H1 (cell line): Measurements from ENCODE around the gene IQCN. TPM values are rescaled to one million over a fixed set of nuclear protein-coding genes. Genes with fewer than 3 reads are reported as not detected.

Experiments used
- CTCF ChIA-PET: fragments of 300-600 bp; sonication (Branson Sonifier 250); formaldehyde crosslinking; loops from one replicate; lab custom pipeline; 2021; ENCODE audit not compliant: partially characterized antibody; lab: Charles Lee
- POLR2A ChIA-PET: fragments of 300-600 bp; sonication (Branson Sonifier 250); formaldehyde crosslinking; loops from one replicate; lab custom pipeline; 2021; ENCODE audit warnings: inconsistent platforms; ENCODE audit not compliant: partially characterized antibody; lab: Charles Lee
- DNase-seq, 2 experiments: peaks; one replicate each; pipeline versions ENCODE4 v3.0.0 to v3.0.0-alpha.2; 2010 to 2022; ENCODE audit warnings: low spot score in 2 of 2, low read depth in 1 of 2, mixed read lengths in 1 of 2
- FAIRE-seq: peaks from 2 replicates; lab custom pipeline; 2011; peaks lifted over from hg19 to GRCh38; lab: Jason Lieb, UNC
- H2AFZ ChIP-seq: 2 replicates; pipeline ENCODE4 v1.8.1; 2012; ENCODE audit warnings: low read length, inconsistent platforms
- H2AK5ac ChIP-seq: 2 replicates; pipeline ENCODE4 v1.6.1; 2013; ENCODE audit warnings: low read depth, low read length
- H2BK120ac ChIP-seq: replicated peaks from 2 replicates; pipeline ENCODE3; 2013; ENCODE audit warnings: low read depth, low read length, inconsistent platforms
- H2BK12ac ChIP-seq: 2 replicates; pipeline ENCODE4 v1.6.1; 2013; ENCODE audit warnings: low read depth, low read length
- H2BK15ac ChIP-seq: 2 replicates; pipeline ENCODE4 v1.6.1; 2013; ENCODE audit warnings: low read length
- H2BK20ac ChIP-seq: 2 replicates; pipeline ENCODE4 v1.6.1; 2013; ENCODE audit warnings: low read length
- H2BK5ac ChIP-seq: 2 replicates; pipeline ENCODE4 v1.6.1; 2013; ENCODE audit warnings: low read depth, low read length
- H3K14ac ChIP-seq: 2 replicates; pipeline ENCODE4 v1.6.1; 2013; ENCODE audit warnings: inconsistent platforms; ENCODE audit not compliant: insufficient read length
- H3K18ac ChIP-seq: 2 replicates; pipeline ENCODE4 v1.6.1; 2013; ENCODE audit warnings: low read length; ENCODE audit errors: extremely low read depth
- H3K23ac ChIP-seq: 2 replicates; pipeline ENCODE4 v1.6.1; 2013; ENCODE audit warnings: inconsistent platforms; ENCODE audit not compliant: insufficient read length
- H3K23me2 ChIP-seq: 2 replicates; pipeline ENCODE4 v1.6.1; 2013; ENCODE audit warnings: low read depth, low read length
- H3K27ac ChIP-seq: 2 replicates; pipeline ENCODE4 v1.6.1; 2011; ENCODE audit warnings: low read depth, low read length, inconsistent platforms
- H3K27me3 ChIP-seq, 4 experiments: replicated peaks in 1 of 4; 1 replicate in 1 of 4; 2 replicates in 3 of 4; pipeline versions ENCODE4 v1.6.1 to v1.8.1; 2011 to 2013; ENCODE audit warnings: low read length in 3 of 4, mild to moderate bottlenecking in 3 of 4, inconsistent platforms in 2 of 4, mixed read lengths in 2 of 4, moderate library complexity in 1 of 4; ENCODE audit not compliant: control insufficient read depth in 3 of 4, insufficient read depth in 3 of 4; ENCODE audit errors: extremely low read depth in 1 of 4
- H3K36me3 ChIP-seq, 4 experiments: 2 replicates each; pipeline versions ENCODE4 v1.6.1 to v1.8.1; 2011 to 2013; ENCODE audit warnings: mild to moderate bottlenecking in 4 of 4, low read length in 3 of 4, moderate library complexity in 2 of 4, control low read depth in 1 of 4, inconsistent platforms in 1 of 4; ENCODE audit not compliant: insufficient read depth in 4 of 4, control insufficient read depth in 2 of 4
- H3K4ac ChIP-seq: replicated peaks from 2 replicates; pipeline ENCODE3; 2013; ENCODE audit warnings: low read length, low read depth, mixed read lengths, inconsistent platforms; ENCODE audit not compliant: insufficient read length
- H3K4me1 ChIP-seq, 4 experiments: replicated peaks in 1 of 4; 1 replicate in 1 of 4; 2 replicates in 3 of 4; pipeline versions ENCODE4 v1.6.1 to v1.8.1; 2011 to 2013; ENCODE audit warnings: low read length in 3 of 4, inconsistent platforms in 2 of 4, mixed read lengths in 1 of 4; ENCODE audit not compliant: insufficient read depth in 4 of 4, control insufficient read depth in 3 of 4
- H3K4me2 ChIP-seq, 2 experiments: 2 replicates each; pipeline versions ENCODE4 v1.6.1 to v1.8.1; 2011 to 2013; ENCODE audit warnings: low read depth in 2 of 2, low read length in 2 of 2, control low read depth in 1 of 2, inconsistent platforms in 1 of 2, mild to moderate bottlenecking in 1 of 2; ENCODE audit not compliant: insufficient read depth in 1 of 2
- H3K4me3 ChIP-seq, 4 experiments: fragments of 200-600, 300-600 bp in 1 of 4; sonication (generic), shearing (Covaris generic), sonication (Bioruptor Twin) in 1 of 4; 2 replicates each; pipeline versions ENCODE4 v1.5.1 to v1.8.1; 2011 to 2016; ENCODE audit warnings: low read length in 4 of 4, low read depth in 3 of 4, control low read depth in 2 of 4, inconsistent platforms in 2 of 4, mild to moderate bottlenecking in 2 of 4, mixed read lengths in 1 of 4, moderate library complexity in 1 of 4; ENCODE audit not compliant: insufficient read depth in 2 of 4; ENCODE audit errors: extremely low read depth in 1 of 4
- H3K56ac ChIP-seq: replicated peaks from 2 replicates; pipeline ENCODE3; 2013; ENCODE audit warnings: low read depth, mild to moderate bottlenecking, mixed read lengths, low read length, inconsistent platforms; ENCODE audit not compliant: insufficient read length
- H3K79me1 ChIP-seq: 2 replicates; pipeline ENCODE4 v1.6.1; 2013; ENCODE audit warnings: low read depth, low read length, control low read depth
- H3K79me2 ChIP-seq, 2 experiments: 2 replicates each; pipeline versions ENCODE4 v1.6.1 to v1.8.1; 2012 to 2013; ENCODE audit warnings: low read length in 2 of 2, mild to moderate bottlenecking in 2 of 2, inconsistent platforms in 1 of 2; ENCODE audit not compliant: insufficient read depth in 2 of 2, control insufficient read depth in 1 of 2
- H3K9ac ChIP-seq, 4 experiments: replicated peaks in 1 of 4; 1 replicate in 1 of 4; 2 replicates in 3 of 4; pipeline versions ENCODE4 v1.6.1 to v1.8.1; 2011 to 2013; ENCODE audit warnings: low read depth in 3 of 4, low read length in 3 of 4, control low read depth in 2 of 4, mild to moderate bottlenecking in 2 of 4, moderate library complexity in 2 of 4, inconsistent platforms in 1 of 4; ENCODE audit errors: extremely low read depth in 1 of 4
- H3K9me3 ChIP-seq, 2 experiments: 2 replicates each; pipeline versions ENCODE4 v1.6.1 to v1.8.1; 2012 to 2013; ENCODE audit warnings: mild to moderate bottlenecking in 2 of 2, moderate library complexity in 2 of 2, control low read depth in 1 of 2, inconsistent platforms in 1 of 2, low read depth in 1 of 2, low read length in 1 of 2, mixed read lengths in 1 of 2; ENCODE audit not compliant: insufficient read depth in 2 of 2
- H4K20me1 ChIP-seq, 2 experiments: replicated peaks in 1 of 2; 2 replicates each; pipeline versions ENCODE3 to v1.8.1; 2011 to 2013; ENCODE audit warnings: inconsistent platforms in 2 of 2, low read length in 2 of 2, mild to moderate bottlenecking in 1 of 2; ENCODE audit not compliant: insufficient read depth in 2 of 2, control insufficient read depth in 1 of 2
- H4K5ac ChIP-seq: 2 replicates; pipeline ENCODE4 v1.6.1; 2013; ENCODE audit warnings: low read length, low read depth, mixed read lengths, inconsistent platforms; ENCODE audit not compliant: insufficient read length
- H4K8ac ChIP-seq: 2 replicates; pipeline ENCODE4 v1.8.0; 2013; ENCODE audit warnings: mild to moderate bottlenecking, moderate library complexity, low read length, inconsistent platforms; ENCODE audit not compliant: insufficient read depth; ENCODE audit errors: extremely low read depth
- H4K91ac ChIP-seq: replicated peaks from 2 replicates; pipeline ENCODE3; 2013; ENCODE audit warnings: low read length, mixed read lengths, inconsistent platforms; ENCODE audit not compliant: insufficient read length
- CBX8 ChIP-seq: fragments of 300-800, 300-1000 bp; sonication (generic); IDR thresholded peaks from 2 replicates; pipeline ENCODE4 v1.7.1; 2016; ENCODE audit warnings: low read depth, low read length, borderline replicate concordance
- CHD1 ChIP-seq: IDR thresholded peaks from 2 replicates; pipeline ENCODE4 v1.6.1; 2012; ENCODE audit warnings: low read depth, low read length, improper control_type of control experiment
- CREB1 ChIP-seq: IDR thresholded peaks from 2 replicates; pipeline ENCODE4 v1.6.1; 2012; ENCODE audit warnings: inconsistent platforms
- KDM1A ChIP-seq: fragments of 200-600, 300-600 bp; sonication (generic); IDR thresholded peaks from 2 replicates; pipeline ENCODE4 v1.7.1; 2016; ENCODE audit warnings: mild to moderate bottlenecking, low read length, borderline replicate concordance
- POLR2A ChIP-seq, 2 experiments: IDR thresholded peaks; 1 replicate in 1 of 2; 2 replicates in 1 of 2; pipeline ENCODE4 v1.6.1; 2011; ENCODE audit warnings: low read depth in 2 of 2, low read length in 2 of 2, mild to moderate bottlenecking in 2 of 2; ENCODE audit errors: control extremely low read depth in 1 of 2
- RFX5 ChIP-seq: IDR thresholded peaks from 2 replicates; pipeline ENCODE4 v1.6.1; 2011; ENCODE audit warnings: low read depth, low read length, improper control_type of control experiment, borderline replicate concordance
- SIRT6 ChIP-seq: IDR thresholded peaks from one replicate; pipeline ENCODE4 v1.7.1; 2012; ENCODE audit warnings: low read length, inconsistent platforms
- SP4 ChIP-seq: IDR thresholded peaks from 2 replicates; pipeline ENCODE4 v1.6.1; 2012; ENCODE audit warnings: low read length, inconsistent platforms
- TEAD4 ChIP-seq: IDR thresholded peaks from 2 replicates; pipeline ENCODE4 v1.6.1; 2012; ENCODE audit warnings: low read depth, low read length, inconsistent platforms, mixed read lengths
- YY1 ChIP-seq: IDR thresholded peaks from 2 replicates; pipeline ENCODE4 v1.6.1; 2011; ENCODE audit warnings: low read depth, mild to moderate bottlenecking, low read length
- ZNF274 ChIP-seq: IDR thresholded peaks from 2 replicates; pipeline ENCODE4 v1.7.0; 2012; ENCODE audit warnings: low read length, borderline replicate concordance; ENCODE audit errors: extremely low read depth
- WGBS, 2 experiments: shearing (Covaris generic) in 1 of 2; methylation state at CpG; one replicate each; pipeline versions ENCODE4 v1.1.6 to v1.1.7; 2013 to 2015; ENCODE audit warnings: low lambda C conversion rate in 2 of 2, mixed read lengths in 2 of 2, inconsistent platforms in 1 of 2, low coverage in 1 of 2, missing lambda C conversion rate in 1 of 2; ENCODE audit not compliant: insufficient replicate concordance in 2 of 2, insufficient coverage in 1 of 2, insufficient read length in 1 of 2; ENCODE audit errors: extremely low coverage in 1 of 2, missing lambda C conversion rate in 1 of 2; 5-methylcytosine and 5-hydroxymethylcytosine counted together
- polyA plus RNA-seq, 7 experiments: library from polyadenylated mRNA; depleted of rRNA in 3 of 7; stranded (reverse) in 5 of 7; unstranded in 2 of 7; fragments of >200 nt in 5 of 7; fragments of 200-250 nt in 2 of 7; gene quantifications; 1 replicate in 5 of 7; 2 replicates in 1 of 7; 4 replicates in 1 of 7; pipeline versions ENCODE4 v1.2.1 to v1.2.3, GENCODE V29; 2011 to 2013; ENCODE audit warnings: missing spikeins in 2 of 7, mixed read lengths in 2 of 7
- total RNA-seq: library from RNA; stranded (reverse); fragmentation: NEBNext Ultra II Directional; extraction: Animal tissue kit (Norgen Biotek cat#: 25700); gene quantifications from 2 replicates; pipeline ENCODE4 v1.2.1, GENCODE V29; 2021
- TF ChIP-seq, protein P1 (sequence below): IDR thresholded peaks from 2 replicates; pipeline ENCODE4 v1.6.1; 2011; ENCODE audit warnings: low read length, improper control_type of control experiment

IQCN gene
- total and polyA plus RNA-seq, 2 of the 8 experiments (the other 6 are each of a cell fraction or from before 2014, with no cell fraction given): 0.36 to 1.0 TPM

DNA sequence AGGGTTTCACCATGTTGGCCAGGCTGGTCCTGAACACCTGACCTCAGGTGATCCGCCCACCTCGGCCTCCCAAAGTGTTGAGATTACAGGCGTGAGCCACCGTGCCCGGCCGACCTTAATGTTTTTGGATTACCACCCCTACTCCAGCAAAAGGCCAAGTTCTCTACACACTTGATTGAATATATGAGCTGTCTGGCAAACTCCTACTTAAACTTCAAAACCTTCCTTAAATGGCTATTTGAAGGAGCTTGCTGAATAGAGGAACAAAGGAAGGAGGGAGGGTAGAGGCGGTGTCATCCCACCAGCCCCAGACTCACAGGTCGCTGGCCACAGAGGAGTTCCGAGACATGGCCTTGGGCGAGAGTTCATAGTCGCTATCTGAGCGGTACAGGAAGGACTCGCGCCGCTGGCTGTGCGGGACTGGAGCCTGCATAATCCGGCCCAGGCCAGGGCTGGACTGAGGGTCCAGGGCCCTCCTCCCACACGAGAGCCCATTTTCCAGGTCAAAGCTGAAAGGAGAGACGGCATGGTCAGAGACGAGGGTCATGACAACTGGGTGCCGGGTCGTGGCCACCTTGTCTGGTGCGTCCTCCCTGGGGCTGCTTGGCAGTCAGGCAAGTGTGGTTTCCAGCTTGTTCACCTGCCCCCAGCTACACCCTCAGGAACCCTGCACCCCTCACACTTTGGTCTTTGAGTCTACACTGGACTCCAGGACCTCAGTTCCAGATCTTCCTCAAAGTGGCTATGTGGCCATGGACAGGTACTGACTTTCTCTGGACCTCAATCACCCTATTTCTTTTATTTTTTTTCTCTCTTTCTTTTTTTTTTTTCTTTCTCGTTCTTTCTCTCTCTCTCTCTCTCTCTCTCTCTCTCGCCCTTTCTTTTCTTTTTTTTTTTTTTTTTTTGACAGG, 52.2 kb downstream of the IQCN start:
- Histone ChIP-seq H4K5ac (no peak overlapping the region), H2BK120ac (no peak overlapping the region), H2BK20ac (no peak overlapping the region), H3K9ac (no peak overlapping the region), H3K23ac (no peak overlapping the region), H3K4me1 (peaks cover 0 to 20% (median 16%) of the 10 kb centered on the region in 4 experiments; a peak in 6 of 7 replicates), H3K27me3 (peaks cover 10 to 19% (median 16%) of the 10 kb centered on the region in 4 experiments), H3K79me2 (no peaks in the 10 kb centered on the region), H3K27ac (no peak overlapping the region), H2AK5ac (peak overlapping the region; percentile 82; the same call in 1 of the 2 replicates), H3K56ac (no peak overlapping the region), H3K9me3 (no peaks in the 10 kb centered on the region), H4K8ac (no peak overlapping the region; the same call in 1 of the 2 replicates), H4K20me1 (no peaks in the 10 kb centered on the region), H3K23me2 (peaks cover 13% of the 10 kb centered on the region), H3K79me1 (no peaks in the 10 kb centered on the region), H3K36me3 (no peaks in the 10 kb centered on the region), H3K4ac (peak overlapping the region; percentile 48), H3K14ac (no peak overlapping the region), H2BK5ac (no peak overlapping the region), H2BK12ac (0 out of 2 replicates have a peak overlapping the region, but pooled peaks have one; percentile 17), H4K91ac (peak overlapping the region; percentile 38), H2AFZ (no peak overlapping the region), H3K18ac (no peak overlapping the region; the same call in 1 of the 2 replicates), H2BK15ac (peak overlapping the region; percentile 13; the same call in 1 of the 2 replicates), H3K4me3 (no peak overlapping the region), H3K4me2 (no peak overlapping the region)
- WGBS, 2 experiments: 94% methylated on average over 23 of the region's 25 CpGs; no CpG with 5 or more reads in 1 of the 2 experiments
- no peak for DNase-seq
- FAIRE-seq: no peak
- POLR2A ChIA-PET: interaction anchor here (0.6 to 6.5 kb wide), 8 partner anchors 9 to 112 kb away, joined by 3 to 59 read pairs (median 4); partner anchors contain the start of genes JUND and RAB3A
- CTCF ChIA-PET: interaction anchor here (1.0 to 8.3 kb wide), 13 partner anchors 10 to 518 kb away, joined by 3 to 87 read pairs (median 6); partner anchors contain the start of genes MPV17L2 and RAB3A
- TF ChIP-seq ZNF274 (no peak), POLR2A (IDR thresholded peaks at IDR 0.05; ENCODE audit: control extremely low read depth in 1 of 2, low read depth in 2 of 2, low read length in 2 of 2) (no peak), CHD1 (no peak), CREB1 (no peak), SIRT6 (no peak), KDM1A (no peak), TEAD4 (no peak), CBX8 (no peak), RFX5 (no peak), SP4 (no peak), YY1 (no peak)
- TF ChIP-seq, protein P1, sequence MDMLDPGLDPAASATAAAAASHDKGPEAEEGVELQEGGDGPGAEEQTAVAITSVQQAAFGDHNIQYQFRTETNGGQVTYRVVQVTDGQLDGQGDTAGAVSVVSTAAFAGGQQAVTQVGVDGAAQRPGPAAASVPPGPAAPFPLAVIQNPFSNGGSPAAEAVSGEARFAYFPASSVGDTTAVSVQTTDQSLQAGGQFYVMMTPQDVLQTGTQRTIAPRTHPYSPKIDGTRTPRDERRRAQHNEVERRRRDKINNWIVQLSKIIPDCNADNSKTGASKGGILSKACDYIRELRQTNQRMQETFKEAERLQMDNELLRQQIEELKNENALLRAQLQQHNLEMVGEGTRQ: no peak
